ENCODE results near the gene UTP14C. TPM values are rescaled to one million over a fixed set of nuclear protein-coding genes. Genes with fewer than 3 reads are reported as not detected.
"Not testable (repeated sequence)": the region's sequence is repeated elsewhere in the genome, so short reads cannot be mapped to it uniquely, and the experiment has no call there.

Gene UTP14C
- total RNA-seq, 2 experiments from 2014 or later: 10.4 to 11.3 TPM

DNA sequence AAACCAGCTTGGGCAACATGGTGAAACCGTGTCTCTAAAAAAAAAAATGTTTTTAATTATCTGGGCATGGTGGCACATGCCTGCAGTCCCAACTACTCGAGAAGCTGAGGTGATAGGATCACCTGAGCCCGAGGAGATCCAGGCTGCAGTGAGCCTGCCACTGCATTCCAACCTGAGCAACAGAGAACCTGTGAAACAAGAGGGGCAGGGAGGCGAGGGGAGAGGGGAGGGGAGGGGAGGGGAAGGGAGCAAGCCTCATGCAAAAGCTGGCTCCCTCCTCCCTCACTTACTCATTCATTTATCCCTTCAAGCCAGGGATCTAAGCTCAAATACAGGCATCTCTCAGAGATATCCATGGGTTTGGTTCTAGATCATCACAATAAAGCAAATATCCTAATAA is 22.1 kb upstream of the UTP14C start:
- POLR2A ChIA-PET: no interaction called here
- CTCF ChIA-PET: interaction anchor here (1.0 kb wide), 1 partner anchor 126 kb away, joined by 4 read pairs; the partner anchor contains the start of gene NEK5

GRCh38 chr13:52003541-52003940 is 20.9 kb upstream of the UTP14C start:
- POLR2A ChIA-PET: no interaction called here
- CTCF ChIA-PET: interaction anchor here (1.0 kb wide), 1 partner anchor 125 kb away, joined by 4 read pairs; the partner anchor contains the start of gene NEK5

- ChIA-PET POLR2A (no interaction called here), CTCF (no interaction called here)
Measured at GRCh38 chr13:52004511-52005170, 19.9 kb upstream of the UTP14C start.

DNA sequence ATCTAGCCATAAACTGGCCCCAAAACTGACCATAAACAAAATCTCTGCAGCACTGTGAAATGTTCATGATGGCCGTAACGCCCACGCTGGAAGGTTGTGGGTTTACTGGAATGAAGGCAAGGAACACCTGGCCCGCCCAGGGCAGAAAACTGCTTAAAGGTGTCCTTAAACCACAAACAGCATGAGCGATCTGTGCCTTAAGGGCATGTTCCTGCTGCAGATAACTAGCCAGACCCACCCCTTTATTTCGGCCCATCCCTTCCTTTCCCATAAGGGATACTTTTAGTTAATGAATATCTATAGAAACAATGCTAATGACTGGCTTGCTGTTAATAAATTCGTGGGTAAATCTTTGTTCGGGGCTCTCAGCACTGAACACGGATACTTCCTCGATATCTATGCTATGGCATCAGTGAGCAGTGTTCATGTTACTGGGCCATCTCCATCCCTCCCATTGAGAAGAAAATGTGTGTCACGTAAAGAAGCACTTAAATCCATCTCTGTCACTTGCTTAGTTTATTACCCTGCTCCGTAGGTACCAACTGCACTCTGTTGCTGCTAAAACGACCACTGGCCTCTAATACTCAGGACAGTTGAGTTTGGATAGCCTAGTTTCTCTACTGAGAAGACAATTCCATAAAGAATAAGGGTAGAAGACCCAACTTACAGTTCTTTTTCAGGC is 18.5 kb upstream of the UTP14C start:
- POLR2A ChIA-PET: no interaction called here
- CTCF ChIA-PET: no interaction called here

DNA sequence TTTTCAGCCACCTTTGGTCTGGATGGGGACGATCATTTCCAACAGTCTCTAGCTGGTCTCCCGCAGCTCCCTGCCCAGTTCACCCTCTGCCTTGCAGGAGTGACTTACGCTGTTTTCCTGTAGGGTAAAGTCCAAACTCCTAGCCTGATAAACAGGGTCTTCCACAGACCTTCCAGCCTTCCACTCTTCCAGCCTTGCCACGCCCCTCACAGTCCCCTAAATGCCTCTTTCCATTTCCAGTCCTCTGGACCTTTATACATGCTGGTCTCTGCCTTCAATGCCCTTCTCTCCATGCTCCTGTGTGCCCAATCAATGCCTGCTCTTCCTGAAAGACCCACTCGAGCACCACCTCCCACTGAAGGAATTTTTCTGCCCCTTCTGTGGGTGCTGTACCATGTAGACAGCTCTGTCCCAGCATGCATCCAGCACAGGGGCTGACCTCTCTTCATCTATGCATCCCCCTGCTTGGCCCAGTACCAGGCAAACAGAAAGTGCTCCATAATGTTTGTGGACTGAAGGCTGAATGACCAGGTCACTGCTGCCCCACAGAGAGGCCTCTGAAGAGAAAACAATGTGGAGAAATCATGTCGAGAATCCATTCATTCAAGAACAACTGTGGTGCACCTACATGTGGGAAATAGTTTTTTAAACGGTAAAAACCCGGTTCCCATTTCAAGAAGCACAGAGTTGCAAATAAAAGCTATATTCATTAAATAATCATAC is 17.8 kb upstream of the UTP14C start:
- CTCF ChIA-PET: no interaction called here
- POLR2A ChIA-PET: no interaction called here

DNA sequence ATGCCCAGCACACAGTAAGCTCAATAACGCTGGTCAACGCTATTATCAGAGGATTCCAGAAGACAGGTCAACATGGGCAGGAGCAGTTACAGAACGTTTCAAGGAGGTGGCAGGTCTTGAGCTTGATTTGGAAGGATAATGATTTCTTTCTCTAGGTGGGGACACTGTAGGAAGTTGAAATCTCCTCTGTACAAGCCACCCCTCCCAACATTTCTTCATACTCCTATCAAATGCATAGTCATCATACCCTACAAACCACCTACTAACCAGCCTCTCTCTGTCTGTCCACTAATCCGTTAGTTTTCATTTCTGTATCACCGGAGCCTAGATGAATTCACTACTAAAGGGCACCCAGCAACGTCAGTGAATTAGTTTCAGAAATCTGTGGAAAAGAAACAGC is 14.5 kb upstream of the UTP14C start:
- CTCF ChIA-PET: no interaction called here
- POLR2A ChIA-PET: no interaction called here

DNA sequence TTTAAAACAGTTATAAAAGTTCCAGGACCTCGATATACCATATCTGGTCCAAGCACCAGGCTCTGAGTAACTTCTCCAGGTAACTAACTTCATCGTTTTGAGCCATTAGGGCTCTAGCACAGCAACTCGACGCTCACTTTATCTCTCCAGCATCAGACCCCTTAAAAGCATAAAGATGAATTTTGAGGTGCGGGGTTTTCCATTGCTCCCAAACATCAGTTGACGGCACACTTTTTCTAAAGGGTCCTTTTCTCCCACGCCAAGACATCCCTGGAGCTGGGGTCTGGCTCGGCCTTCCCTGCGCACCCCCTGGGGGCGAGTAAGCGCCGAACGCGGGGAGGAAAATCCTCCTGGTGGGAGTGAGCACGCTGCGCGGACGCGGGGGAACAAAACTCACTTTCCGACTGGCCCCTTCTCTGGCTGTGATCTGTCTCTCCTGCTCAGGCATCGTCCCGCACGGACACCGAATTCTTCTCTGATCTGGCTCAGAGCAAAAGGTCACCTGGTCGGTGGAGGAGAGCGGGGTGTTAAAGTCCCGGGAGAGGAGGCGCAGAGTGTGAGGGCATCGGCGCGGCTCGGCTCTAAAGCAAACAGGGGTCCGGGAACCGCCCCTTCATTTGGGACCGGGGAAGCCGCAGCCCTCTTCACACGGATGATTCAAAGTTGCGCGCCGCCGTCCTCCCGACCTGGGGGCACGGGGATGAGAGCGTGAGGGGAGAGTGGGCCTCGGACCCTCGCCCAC is 13.4 kb upstream of the UTP14C start, which contains the start of gene ATP7B:
TSS of gene ATP7B (minus strand) at position 561 of the 742 bp plus-strand sequence. CDS start at position 448, 113 bp downstream.
- CTCF ChIA-PET: interaction anchor here (0.5 to 0.7 kb wide), 2 partner anchors 8 to 131 kb away, joined by 3 to 4 read pairs; no protein-coding TSS in a partner anchor

GRCh38 chr13:52011632-52012511 is 12.6 kb upstream of the UTP14C start, which contains the start of gene ALG11:
Gene ALG11, plus strand, starts transcription at chr13:52012398. Its CDS starts 21 bp downstream, at chr13:52012419.
- POLR2A ChIA-PET: no interaction called here
- CTCF ChIA-PET: interaction anchor here (1.1 to 1.3 kb wide), 2 partner anchors 116 to 198 kb away, joined by 3 to 4 read pairs; no protein-coding TSS in a partner anchor

More for the DNA sequence above, 13.4 kb upstream of the UTP14C start, which contains the start of gene ATP7B:
- POLR2A ChIA-PET: no interaction called here

GRCh38 chr13:52012512-52012836 is 12.0 kb upstream of the UTP14C start:
- POLR2A ChIA-PET: no interaction called here
- CTCF ChIA-PET: interaction anchor here (1.1 to 1.3 kb wide), 2 partner anchors 115 to 198 kb away, joined by 3 to 4 read pairs; no protein-coding TSS in a partner anchor

GRCh38 chr13:52016296-52016695 is 8.2 kb upstream of the UTP14C start:
- CTCF ChIA-PET: no interaction called here
- POLR2A ChIA-PET: no interaction called here

- CTCF ChIA-PET: no interaction called here
- POLR2A ChIA-PET: no interaction called here
Measured at GRCh38 chr13:52020191-52020590, 4.3 kb upstream of the UTP14C start.

DNA sequence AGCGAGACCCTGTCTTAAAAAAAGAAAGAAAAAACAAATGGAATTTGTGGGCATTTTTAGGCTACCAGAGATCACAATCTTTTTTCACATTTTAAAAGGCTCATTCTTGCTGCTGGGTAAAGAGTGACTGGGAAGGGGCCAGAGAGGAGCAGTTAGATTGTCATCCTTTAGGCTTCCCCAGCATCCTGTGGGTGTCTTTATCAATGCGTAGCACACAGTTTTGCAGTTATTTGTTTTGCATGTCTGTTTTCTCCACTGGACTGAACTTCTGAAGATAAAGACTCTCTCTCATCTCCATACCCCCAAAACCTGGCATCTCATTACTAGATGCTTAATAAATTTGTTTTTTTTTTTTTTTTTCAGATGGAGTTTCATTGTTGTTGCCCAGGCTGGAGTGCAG is 2.1 kb upstream of the UTP14C start:
- CTCF ChIA-PET: no interaction called here
- POLR2A ChIA-PET: no interaction called here

- ChIA-PET CTCF (interaction anchor here (1.1 kb wide), 1 partner anchor 91 kb away, joined by 3 read pairs; no protein-coding TSS in a partner anchor), POLR2A (no interaction called here)
Measured at GRCh38 chr13:52025475-52026245, 1.2 kb downstream of the UTP14C start.

DNA sequence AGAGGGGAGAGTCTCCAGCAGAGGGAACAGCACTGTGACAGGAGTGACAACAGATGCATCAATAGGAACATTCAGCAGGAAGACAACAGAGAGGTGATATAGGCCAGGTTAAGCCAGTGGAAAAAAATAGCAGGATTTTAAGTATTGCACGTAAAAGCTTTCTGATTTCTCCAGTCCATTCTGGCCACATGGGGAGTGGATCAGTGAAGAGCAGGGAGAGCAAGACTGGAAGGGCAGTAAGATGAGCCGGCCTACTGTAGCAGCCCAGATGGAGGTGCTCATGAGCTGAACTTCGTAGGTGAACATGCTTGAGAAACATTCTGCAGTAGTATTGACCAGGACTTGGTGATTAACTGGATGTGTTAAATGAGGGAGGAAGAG is 1.7 kb downstream of the UTP14C start:
- CTCF ChIA-PET: interaction anchor here (1.1 kb wide), 1 partner anchor 91 kb away, joined by 3 read pairs; no protein-coding TSS in a partner anchor

GRCh38 chr13:52027832-52028231 is 3.3 kb downstream of the UTP14C start:
- ChIA-PET CTCF (no interaction called here), POLR2A (no interaction called here)

More for the DNA sequence above, 1.7 kb downstream of the UTP14C start:
- POLR2A ChIA-PET: no interaction called here

GRCh38 chr13:52029569-52029968 is 5.1 kb downstream of the UTP14C start:
- ChIA-PET CTCF (no interaction called here), POLR2A (no interaction called here)

GRCh38 chr13:52030401-52030800 is 5.9 kb downstream of the UTP14C start:
- POLR2A ChIA-PET, CTCF ChIA-PET: not testable (repeated sequence)

GRCh38 chr13:52033039-52033438 is 8.5 kb downstream of the UTP14C start:
- ChIA-PET POLR2A (no interaction called here), CTCF (no interaction called here)
